ENCODE results near the gene CHPF. TPM values are rescaled to one million over a fixed set of nuclear protein-coding genes. Genes with fewer than 3 reads are reported as not detected.

The CHPF gene
- total RNA-seq, 1 experiment from 2014 or later, result 78.2 TPM

GRCh38 chr2:219493086-219493485, 50.5 kb downstream of the CHPF start:
- H3K27me3 ChIP-seq (ENCODE audit: insufficient read depth, low read depth), result peaks cover 7% of the 10 kb centered on the region; the same call in 1 of the 2 replicates
- H3K36me3 ChIP-seq (ENCODE audit: low read depth), result no peaks in the 10 kb centered on the region
- no peak for DNase-seq
- H3K9me3 ChIP-seq (ENCODE audit: insufficient read depth, low read depth), result no peaks in the 10 kb centered on the region
- no peak overlapping the region for H3K27ac ChIP-seq
- ChIA-PET POLR2A (ENCODE audit: unreplicated experiment) (no interaction called here), CTCF (interaction anchor here (0.6 kb wide), 2 partner anchors 29 to 90 kb away, joined by 3 read pairs; no protein-coding TSS in a partner anchor)
- TF ChIP-seq EZH2 (IDR thresholded peaks at IDR 0.05; ENCODE audit: low read depth) (no peak), CTCF (conservative IDR thresholded peaks at IDR 0.05) (no peak)
- H3K4me3 ChIP-seq, result no peak overlapping the region
- no peak overlapping the region for H2AFZ ChIP-seq
- no peaks in the 10 kb centered on the region for H3K9me2 ChIP-seq (ENCODE audit: insufficient read depth)
- no peaks in the 10 kb centered on the region for H3K79me2 ChIP-seq (ENCODE audit: low read depth)
- BruUV-seq (replicated peaks), result no TSS peak
- H3F3A ChIP-seq (ENCODE audit: insufficient read depth, low read depth), result peaks cover 1% of the 10 kb centered on the region; the same call in 1 of the 2 replicates
- intact Hi-C loops (cut with micrococcal nuclease; ENCODE audit: unreplicated experiment), result no loop called here
- H3K4me1 ChIP-seq (replicated peaks; ENCODE audit: insufficient read depth), result peaks cover 6% of the 10 kb centered on the region
- no peaks in the 10 kb centered on the region for H4K20me1 ChIP-seq (ENCODE audit: insufficient read depth)
- no peak overlapping the region for H3K4me2 ChIP-seq

GRCh38 chr2:219492575-219492974, 51.0 kb downstream of the CHPF start:
- no peak for DNase-seq
- H3K9me3 ChIP-seq (ENCODE audit: insufficient read depth, low read depth), result no peaks in the 10 kb centered on the region
- no peak overlapping the region for H3K27ac ChIP-seq
- CTCF ChIA-PET, result interaction anchor here (0.6 kb wide), 3 partner anchors 19 to 90 kb away, joined by 3 read pairs; no protein-coding TSS in a partner anchor
- no peak for TF ChIP-seq CTCF (conservative IDR thresholded peaks at IDR 0.05)
- TF ChIP-seq EZH2 (IDR thresholded peaks at IDR 0.05; ENCODE audit: low read depth), result no peak
- POLR2A ChIA-PET (ENCODE audit: unreplicated experiment), result no interaction called here
- H3K9me2 ChIP-seq (ENCODE audit: insufficient read depth), result no peaks in the 10 kb centered on the region
- no peaks in the 10 kb centered on the region for H3K79me2 ChIP-seq (ENCODE audit: low read depth)
- H3F3A ChIP-seq (ENCODE audit: insufficient read depth, low read depth), result no peaks in the 10 kb centered on the region
- intact Hi-C loops (cut with micrococcal nuclease; ENCODE audit: unreplicated experiment), result no loop called here
- H3K4me1 ChIP-seq (replicated peaks; ENCODE audit: insufficient read depth), result peaks cover 4% of the 10 kb centered on the region
- peaks cover 7% of the 10 kb centered on the region; the same call in 1 of the 2 replicates for H3K27me3 ChIP-seq (ENCODE audit: insufficient read depth, low read depth)
- no peak overlapping the region for H3K4me3 ChIP-seq
- no TSS peak for BruUV-seq (replicated peaks)
- no peak overlapping the region for H3K4me2 ChIP-seq
- H4K20me1 ChIP-seq (ENCODE audit: insufficient read depth), result no peaks in the 10 kb centered on the region
- H2AFZ ChIP-seq, result no peak overlapping the region
- H3K36me3 ChIP-seq (ENCODE audit: low read depth), result no peaks in the 10 kb centered on the region

- no peaks in the 10 kb centered on the region for H3K79me2 ChIP-seq (ENCODE audit: low read depth)
- ChIA-PET POLR2A (ENCODE audit: unreplicated experiment) (no interaction called here), CTCF (interaction anchor here (0.6 kb wide), 1 partner anchor 18 kb away, joined by 7 read pairs; no protein-coding TSS in a partner anchor)
- no peaks in the 10 kb centered on the region for H3K4me1 ChIP-seq (replicated peaks; ENCODE audit: insufficient read depth)
- no peak overlapping the region for H3K27ac ChIP-seq
- no TSS peak for BruUV-seq (replicated peaks)
- intact Hi-C loops (cut with micrococcal nuclease; ENCODE audit: unreplicated experiment), result no loop called here
- no peak overlapping the region for H2AFZ ChIP-seq
- H3K9me3 ChIP-seq (ENCODE audit: insufficient read depth, low read depth), result no peaks in the 10 kb centered on the region
- no peaks in the 10 kb centered on the region for H3F3A ChIP-seq (ENCODE audit: insufficient read depth, low read depth)
- no peaks in the 10 kb centered on the region for H3K9me2 ChIP-seq (ENCODE audit: insufficient read depth)
- no peak for DNase-seq
- no peaks in the 10 kb centered on the region for H3K36me3 ChIP-seq (ENCODE audit: low read depth)
- H3K4me3 ChIP-seq, result no peak overlapping the region
- no peak overlapping the region for H3K4me2 ChIP-seq
- TF ChIP-seq EZH2 (IDR thresholded peaks at IDR 0.05; ENCODE audit: low read depth), result no peak
- TF ChIP-seq CTCF (conservative IDR thresholded peaks at IDR 0.05), result no peak
- peaks cover 7% of the 10 kb centered on the region; the same call in 1 of the 2 replicates for H3K27me3 ChIP-seq (ENCODE audit: insufficient read depth, low read depth)
- no peaks in the 10 kb centered on the region for H4K20me1 ChIP-seq (ENCODE audit: insufficient read depth)
Measured at GRCh38 chr2:219491278-219491963, 52.2 kb downstream of the CHPF start.
